Left hindlimb (tissue), 1 donor: Measurements from ENCODE around the gene EYS.

Source experiments
- DNase-seq: peaks from one replicate; pipeline ENCODE4 v3.0.0-alpha.2; 2018

Gene EYS

DNA sequence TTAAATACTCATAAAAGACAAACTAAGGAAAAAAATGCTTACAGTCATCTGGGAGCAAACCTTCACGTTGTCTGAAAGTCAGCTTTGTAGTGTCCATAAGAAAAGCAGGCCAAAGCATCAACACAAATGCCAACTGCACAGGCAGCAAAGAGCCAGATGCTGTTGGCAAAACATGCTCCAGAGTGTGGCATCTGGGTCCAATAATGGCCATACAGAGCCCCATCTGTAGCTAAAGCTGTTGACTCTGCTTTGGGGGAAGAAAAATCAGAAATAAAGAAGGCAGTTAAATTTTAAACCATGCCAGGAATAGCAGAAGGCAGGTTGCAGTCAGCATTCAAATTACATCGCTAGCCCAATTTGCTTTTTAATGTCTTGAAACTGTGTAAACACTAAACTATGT lies 776.3 kb downstream of the EYS start:
- no peak for DNase-seq

DNA sequence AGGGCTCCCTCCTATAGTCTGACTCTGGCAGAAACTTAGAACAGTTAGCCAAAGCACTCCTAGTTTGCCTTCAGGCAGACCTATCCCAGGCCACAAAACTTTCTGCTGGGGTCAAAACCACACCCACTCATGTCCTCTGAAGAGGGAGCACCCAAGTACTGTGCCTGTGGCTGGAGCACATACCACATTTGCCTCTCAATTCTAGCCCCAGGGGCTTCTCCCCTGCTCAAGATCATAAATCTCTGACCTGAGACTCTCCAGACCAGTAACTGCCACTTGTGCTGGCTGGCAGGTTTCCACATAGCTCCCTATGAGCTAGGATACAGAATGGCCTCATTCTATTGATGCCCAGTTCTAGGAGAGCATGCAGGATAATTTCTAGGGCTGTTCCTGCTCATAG lies 781.0 kb downstream of the EYS start:
- DNase-seq = no peak

DNA sequence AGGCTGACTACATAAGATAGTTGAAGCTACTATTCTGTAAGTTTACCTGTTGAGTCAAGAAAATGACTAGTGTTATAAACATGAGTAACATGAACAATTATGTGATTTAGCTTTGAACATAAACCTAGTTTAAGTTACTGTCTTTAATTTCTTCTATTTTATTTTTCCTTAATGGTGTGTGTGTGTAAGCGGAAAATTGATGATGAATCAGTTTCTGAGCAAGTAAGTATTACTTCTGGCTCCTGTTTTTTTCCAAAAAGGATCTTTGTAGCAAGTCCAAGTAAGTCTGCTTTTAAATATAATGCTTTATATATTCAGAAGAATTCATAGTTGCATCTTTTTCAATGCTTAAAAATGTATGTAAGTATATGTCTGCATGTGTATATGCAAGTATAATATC lies 786.8 kb downstream of the EYS start:
- no peak for DNase-seq

DNA sequence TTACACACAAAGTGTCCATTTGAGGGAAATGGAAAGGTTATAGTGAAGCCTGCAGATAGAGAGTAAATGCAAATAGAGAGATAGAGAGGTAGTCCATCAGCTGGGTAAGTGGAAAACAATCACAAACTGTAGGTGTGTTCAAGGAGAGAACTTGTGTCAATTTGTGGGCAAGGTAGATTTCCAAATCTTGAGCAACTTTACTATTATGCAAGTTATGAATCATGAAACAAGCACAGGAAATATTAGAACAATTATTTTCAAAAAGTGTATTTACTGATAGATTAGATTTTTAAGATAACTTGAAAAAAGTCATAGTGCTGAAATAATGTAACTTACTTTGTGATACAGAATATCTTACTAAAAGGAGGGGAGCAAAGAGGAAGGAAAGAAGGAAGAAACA lies 792.9 kb downstream of the EYS start:
- DNase-seq = no peak

DNA sequence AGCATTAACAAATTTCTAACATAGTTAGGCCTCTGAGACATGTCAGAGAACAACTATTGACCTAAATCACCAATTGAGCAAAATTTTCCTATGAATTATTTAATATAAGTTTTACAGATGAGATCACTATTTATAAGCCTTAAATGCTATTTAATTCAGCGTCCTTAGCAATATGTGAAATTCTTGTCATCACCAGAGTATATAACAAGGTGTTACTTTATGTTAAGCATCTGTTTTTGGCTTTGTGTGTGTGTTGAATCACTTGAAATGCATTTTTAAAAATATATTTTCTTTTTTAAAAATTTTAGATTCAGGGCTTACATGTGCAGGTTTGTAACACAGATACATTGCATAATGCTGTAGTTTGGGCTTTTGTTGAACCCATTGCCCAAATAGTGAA lies 794.1 kb downstream of the EYS start:
- no peak for DNase-seq

DNA sequence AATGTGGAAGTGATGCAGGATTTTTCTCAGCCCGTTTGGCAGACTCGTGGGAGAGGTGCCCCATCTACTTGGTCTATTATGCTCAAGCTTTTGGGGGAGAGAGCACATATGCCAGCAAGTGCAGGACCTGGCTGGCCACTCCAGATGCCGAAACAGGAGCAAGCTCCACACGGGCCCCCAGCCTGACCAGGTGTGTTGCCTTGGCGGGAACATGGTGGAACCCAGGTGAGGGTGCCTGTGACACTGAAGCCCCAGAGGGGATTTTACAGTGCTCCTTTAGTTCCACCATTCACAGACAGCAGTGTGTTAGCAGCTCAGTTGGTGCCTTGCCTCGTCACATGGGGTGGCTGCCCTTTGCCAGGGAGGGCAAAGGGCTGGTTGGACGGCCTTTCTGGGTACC lies 798.9 kb downstream of the EYS start:
- DNase-seq = no peak

DNA sequence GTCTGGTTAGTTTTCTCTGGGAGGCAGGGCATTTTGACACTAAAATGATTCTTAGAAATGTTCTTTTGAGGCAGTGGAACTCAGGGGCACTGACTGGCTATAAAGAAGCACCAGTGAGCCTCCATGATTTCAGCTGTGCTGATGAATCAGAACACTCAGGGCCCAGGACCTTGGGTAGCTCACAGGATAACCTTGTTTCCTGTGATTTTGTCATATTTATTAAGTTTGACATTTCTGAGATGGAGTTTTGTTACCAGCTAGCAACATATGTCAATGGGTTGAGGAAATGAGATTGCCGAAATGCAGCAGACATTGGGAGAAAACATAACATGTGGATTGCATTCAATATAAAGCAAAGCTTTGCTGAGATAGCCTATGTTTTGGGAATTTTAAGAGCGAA lies 802.4 kb downstream of the EYS start:
- DNase-seq = no peak

DNA sequence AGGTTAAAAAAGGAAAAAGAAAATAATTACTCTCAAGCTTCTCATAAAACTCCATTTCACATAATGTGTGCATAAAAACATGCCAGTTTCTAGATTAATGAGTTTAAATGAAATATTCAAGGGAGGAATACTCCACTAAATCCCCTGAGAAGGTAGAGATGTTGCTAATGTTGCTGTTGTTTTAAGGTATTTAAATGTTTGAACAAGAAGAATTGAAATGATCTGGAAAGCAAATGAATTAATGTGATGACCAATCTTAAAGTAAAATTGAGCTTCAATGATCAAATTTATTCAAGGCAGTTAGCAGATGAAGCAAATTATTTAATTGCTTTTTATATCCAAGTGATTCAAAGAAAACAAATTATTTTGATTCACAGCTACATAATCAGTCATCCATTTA lies 804.4 kb downstream of the EYS start:
- no peak for DNase-seq

DNA sequence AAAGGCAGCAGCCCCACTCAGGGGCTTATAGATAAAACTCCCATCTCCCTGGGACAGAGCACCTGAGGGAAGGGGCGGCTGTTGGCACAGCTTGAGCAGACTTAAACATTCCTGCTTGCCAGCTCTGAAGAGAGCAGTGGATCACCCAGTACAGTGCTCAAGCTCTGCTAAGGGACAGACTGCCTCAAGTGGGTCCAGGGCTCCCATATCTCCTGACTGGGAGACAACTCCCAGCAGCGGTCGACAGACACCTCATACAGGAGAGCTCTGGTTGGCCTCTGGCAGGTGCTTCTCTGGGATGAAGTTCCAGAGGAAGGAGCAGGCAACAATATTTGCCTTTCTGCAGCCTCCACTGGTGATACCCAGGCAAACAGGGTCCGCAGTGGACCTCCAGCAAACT lies 810.1 kb downstream of the EYS start:
- DNase-seq = no peak

DNA sequence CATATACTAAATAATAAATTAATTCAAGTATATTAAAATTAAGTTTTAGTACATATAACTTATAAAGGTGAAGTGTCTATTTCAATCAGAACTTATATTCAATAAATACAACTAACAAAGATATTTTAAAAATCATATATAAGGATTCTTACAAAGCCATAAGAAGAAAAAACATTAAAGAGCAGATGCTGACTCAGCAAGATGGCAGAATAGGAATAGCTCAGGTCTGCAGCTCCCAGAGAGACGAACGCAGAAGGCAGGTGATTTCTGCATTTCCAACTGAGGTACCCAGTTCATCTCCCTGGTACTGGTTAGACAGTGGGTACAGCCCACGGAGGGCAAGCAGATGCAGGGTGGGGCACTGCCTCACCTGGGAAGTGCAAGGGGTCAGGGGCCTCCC lies 811.1 kb downstream of the EYS start:
- no peak for DNase-seq

DNA sequence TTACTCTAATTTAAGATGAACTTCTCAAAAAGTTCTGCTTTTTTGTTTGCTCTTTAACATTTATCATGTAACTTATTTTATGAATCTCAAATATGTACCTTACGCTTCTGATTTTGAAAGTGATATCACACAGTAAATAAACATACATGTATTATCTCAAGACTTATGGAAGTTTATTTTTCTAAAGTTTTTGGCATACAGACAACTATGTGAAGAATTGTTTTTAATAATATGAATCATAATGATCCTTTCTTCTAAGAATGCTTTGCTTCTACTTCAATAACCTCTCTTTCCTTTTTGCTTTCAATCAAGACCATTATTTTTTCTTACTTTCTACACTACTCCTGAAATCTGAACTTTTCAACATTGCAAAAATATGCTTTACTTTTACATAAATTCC lies 816.4 kb downstream of the EYS start:
- DNase-seq = no peak

DNA sequence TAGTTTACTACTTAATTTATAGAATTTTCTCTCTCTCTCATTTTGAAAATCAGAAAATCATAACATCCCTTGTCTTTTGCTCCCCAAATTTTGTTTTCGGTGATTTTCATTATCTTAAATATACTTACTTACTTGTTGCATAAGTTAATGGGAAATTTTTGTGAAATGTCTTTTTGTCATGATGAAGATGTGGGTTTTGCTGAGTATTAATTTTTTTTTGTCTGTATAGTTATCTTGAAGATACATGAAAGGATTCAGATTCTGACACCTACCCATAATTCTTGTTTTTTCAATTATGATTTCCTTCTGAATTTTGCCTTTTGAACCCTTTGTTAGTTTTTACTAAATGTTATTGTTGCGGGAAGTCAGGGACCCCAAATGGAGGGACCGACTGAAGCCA lies 817.9 kb downstream of the EYS start:
- DNase-seq = no peak

DNA sequence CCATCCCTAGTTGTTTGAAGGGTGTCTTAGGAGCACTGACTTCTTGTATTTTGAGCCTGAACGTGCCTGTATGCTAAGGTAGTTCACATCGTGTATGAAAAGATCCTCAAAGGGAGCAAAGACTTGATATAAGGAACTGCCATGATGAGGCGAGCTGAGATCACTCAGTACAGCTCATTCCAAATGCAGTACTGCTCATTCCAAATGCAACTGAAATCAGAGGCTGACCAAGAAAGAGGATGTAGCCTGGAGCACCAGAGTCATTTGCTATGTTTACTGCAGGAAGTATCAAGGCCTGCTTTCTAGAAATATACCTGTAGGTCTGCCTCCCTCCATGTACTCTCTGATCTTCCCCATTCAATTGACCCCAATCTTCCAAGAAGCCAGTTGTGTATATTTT lies 832.2 kb downstream of the EYS start:
- no peak for DNase-seq

DNA sequence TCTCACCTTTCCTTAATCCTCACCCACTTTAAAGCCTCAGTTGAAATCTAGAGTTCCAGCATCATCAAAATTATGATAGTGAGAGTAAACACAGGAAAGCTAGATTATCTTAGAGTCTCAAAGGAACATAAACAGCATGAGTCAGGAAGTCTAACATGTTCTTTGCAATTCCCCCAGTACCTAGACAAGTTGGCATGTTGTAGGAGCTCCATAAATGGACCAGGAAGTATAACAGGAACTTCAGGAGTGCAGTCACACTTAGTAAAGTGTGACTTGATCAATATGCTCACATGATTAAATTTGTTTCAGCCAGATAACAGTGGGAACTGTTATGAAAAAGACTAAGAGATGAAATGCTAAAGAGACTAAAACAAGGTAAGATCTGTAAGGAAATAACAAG lies 834.4 kb downstream of the EYS start:
- no peak for DNase-seq

DNA sequence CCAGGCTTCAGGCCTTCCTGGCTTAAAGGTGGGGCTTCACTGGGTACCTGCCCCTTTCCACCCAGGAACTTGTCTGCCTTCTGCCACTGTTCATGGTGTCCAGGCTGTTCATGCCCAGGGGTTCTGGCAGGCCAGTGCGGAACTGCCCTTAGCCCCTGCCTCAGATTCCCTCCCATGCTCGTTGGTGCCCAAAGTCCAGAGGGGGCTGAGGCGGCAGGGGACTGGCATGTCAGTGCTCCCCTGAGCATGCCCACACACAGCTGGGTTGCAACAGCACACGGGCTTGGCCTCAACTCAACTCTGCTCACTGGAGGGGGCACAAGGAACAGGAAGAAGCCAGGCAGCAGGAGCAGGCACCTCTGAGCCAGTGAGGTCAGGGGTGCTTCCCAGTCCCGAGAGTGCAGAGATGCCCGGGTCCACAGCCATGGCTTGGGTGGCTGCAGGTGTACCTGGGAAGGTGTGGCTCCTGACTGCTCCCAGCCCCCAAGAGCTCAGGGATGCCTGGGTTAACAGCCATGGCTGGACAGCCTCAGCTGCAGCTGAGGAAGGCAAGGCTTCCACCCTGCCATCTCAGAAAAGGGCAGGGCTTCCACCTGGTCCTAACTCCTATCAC lies 845.9 kb downstream of the EYS start:
- DNase-seq = no peak

DNA sequence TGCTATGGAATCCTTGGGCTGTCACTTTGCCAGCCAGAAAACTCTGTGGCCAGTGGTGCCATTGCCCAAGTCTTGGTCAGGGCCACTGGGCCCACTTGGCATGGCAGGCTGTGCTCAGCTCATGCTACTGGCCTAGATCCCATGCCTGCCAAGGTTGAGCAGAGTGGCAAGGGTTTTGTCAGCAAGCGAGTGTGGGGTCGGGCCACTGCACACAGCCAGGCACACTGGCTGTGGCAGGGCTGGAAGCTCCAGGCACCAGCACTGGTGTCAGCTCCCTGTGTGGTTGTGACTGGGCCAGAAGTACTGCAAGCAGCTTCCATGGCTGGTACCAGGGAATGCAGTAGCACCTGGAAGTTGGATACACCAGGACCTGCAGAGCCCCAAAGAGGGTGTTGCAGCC lies 846.8 kb downstream of the EYS start:
- no peak for DNase-seq

DNA sequence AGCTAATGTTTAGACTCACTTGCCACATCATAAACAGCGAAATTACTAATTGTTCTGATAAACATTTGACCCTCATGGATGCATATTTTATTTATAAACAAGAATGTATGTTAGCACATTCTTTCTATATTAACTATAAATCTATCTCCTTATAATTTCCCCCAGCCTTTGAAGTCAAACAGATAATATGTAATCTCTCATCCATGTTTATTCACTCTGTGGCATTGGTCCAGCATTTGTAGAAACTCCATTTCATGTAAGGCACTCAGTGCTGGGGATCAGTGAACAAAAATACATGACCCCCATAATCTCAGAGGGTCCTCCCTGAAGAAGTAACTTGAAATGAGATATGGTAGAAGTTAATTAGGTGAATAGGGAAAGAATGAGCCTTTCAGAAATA lies 856.9 kb downstream of the EYS start:
- no peak for DNase-seq

DNA sequence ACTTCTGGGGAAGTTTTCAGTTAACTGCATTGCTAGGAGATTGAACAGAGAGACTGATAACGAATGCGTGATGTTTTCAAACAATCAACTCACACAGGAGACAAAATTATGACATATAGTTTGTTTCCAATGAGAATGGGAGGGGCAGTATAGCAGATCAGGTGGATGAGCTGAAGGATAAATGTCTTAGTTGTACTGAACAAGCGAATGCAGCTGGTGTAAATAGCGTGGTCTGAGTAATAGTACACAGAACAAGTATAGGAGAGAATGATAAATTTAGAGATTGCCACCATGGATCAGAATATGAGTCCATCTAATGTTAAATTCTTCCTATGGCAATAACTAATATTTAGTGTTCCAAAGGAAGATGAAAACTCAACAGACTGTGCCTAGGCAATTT lies 858.6 kb downstream of the EYS start:
- DNase-seq = no peak

DNA sequence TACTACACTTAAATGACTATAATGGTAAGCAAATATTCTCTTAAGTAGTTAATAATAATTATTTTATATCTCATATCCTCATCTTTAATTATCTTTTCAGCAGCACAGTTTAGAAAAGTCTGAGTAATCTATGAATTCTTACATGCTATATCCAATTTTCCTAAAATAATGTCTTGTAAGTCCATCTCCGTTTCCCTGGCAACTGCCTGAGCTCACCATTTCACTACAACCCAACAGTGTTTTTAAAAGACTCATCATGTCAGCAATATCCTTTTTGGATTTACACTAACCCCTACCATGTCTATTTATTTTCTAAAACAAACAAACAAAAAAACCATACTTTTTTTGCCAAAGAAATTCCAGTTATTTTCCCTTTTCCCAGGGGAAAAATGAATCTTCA lies 859.6 kb downstream of the EYS start:
- DNase-seq = no peak

DNA sequence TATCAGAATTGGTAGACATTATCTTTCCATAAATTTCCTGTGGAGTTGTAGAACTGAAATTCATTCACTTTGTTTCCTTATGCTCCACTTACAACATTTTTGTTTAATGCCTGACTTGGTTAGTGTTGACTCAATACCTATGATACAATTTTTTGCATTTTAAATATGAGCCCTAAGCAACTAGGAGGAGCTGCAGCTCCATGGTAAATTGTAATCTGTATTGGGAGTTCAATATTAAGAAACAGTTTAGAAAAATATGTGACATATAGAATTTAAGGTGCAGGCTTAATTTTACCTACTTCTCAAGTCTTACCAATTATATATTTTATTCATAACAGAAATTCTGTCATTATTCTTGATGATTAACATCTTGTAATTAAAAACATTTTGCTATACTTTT lies 868.3 kb downstream of the EYS start:
- DNase-seq = no peak

DNA sequence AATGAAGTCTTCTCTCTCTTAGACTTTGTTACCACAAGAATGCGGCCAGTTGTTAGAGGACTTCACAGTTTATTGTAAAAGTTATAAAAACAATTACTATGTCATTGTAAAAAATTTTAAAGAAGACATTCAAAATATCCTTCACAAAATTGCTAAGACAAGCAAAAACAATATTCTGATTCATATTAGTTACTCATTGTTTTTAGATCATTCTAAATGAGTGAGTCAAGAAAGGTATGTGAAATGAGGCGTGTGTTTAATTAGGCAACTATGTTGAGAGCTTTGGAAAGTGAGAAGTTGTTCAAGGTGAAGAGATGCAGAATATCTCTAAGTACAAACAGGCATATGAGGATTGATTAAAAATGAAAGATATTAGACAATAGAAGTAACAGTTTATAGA lies 875.3 kb downstream of the EYS start:
- DNase-seq = no peak

DNA sequence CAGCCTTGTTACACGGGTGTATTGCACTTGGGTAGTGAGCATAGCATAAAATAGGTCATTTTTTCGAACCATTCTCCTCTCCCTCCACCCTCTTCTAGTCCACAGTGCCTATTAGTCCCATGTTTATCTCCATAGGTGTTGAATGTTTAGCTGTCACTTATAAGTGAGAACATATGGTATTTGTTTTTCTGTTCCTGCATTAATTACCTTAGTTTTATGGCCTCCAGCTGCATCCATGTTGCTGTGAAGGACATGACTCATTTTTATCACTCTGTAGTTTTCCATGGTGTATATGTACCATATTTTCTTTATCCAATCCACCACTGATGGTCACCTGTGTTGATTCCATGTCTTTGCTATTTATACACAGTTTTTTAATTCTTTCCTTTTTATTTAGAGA lies 889.5 kb downstream of the EYS start:
- no peak for DNase-seq

DNA sequence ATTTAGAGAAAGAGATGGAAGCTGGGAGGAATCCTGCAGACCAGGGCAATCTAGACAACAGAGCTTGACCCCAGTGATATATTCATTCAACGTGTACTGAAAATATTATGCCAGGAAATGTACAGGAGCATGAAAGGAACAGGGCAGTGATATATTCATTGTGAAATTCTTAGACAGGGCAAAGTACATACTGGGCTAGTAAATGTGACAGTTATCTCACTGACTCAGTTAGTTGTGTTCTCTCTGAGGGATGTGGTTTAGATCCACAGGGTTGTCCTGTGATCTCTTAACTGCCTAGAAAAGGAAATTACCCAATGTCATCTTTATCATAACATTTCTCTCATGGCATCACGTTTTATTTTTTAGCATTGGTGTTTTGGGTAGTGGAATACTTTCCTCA lies 891.3 kb downstream of the EYS start:
- no peak for DNase-seq

DNA sequence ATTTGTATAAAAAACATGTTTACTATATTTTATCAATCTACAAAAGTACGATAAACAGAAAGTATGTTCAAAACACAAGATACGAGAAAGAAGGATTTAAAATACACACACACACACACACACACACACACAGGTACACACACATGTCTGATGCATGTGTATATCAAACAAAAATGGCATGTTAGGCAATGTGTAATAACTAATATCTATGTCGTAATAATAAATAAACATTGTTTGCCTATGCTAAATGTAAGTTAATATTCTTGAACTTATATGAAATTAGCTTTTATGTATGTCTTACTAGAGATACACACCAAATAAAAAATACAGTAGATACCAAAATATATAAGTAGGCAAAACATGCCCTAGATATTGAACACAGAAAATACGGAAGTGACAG lies 894.9 kb downstream of the EYS start:
- DNase-seq = no peak

DNA sequence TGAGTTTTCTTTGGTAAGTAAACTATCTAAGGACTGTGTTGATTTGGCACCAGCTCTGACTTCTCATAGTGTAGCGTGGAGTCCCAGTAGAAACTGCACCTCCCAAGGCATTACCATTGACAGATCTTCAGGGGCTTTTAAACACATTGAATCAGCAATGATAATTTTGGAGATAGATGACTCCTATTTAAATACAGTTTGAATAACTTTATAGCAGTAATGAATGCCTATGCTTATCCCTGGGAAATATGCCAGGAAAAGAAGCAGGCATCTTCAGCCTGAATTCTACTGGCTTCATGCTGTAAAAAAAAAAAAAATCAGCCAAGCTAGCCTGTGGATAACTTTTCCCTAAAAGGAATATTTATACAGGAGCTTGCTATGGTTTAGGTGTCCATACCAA lies 895.9 kb downstream of the EYS start:
- DNase-seq = no peak

DNA sequence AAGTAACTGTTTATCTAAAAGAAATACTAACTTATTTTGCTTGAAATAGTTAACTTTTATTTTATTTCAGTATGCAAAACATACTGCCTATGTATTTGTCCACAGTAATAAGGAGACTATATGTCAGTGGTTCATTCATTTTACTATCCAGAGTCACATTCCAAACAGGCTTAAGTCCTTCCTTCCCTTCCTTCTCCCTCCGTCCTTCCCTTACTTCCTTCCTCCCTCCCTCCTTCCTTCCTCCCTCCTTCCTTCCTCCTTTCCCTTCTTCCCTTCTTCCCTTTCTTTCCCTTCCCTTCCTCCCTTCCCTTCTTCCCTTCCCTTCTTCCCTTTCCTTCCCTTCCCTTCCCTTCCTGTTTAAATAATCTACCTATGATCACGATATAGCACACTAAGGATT lies 899.2 kb downstream of the EYS start:
- DNase-seq = no peak
